Measurements from ENCODE around the gene BCKDK. TPM values are rescaled to one million over a fixed set of nuclear protein-coding genes. Genes with fewer than 3 reads are reported as not detected.
A peak's percentile ranks its signal among the peaks of the same experiment; 100 is the strongest.

The BCKDK gene
- 38.2 TPM for polyA plus RNA-seq

- no peaks in the 10 kb centered on the region for H3K36me3 Mint-ChIP-seq
- peak within 1 kb of the TSS; percentile 84 to 96 (median 94) for H3K4me3 Mint-ChIP-seq
- H3K27ac Mint-ChIP-seq: peak within 1 kb of the TSS; percentile 27 to 88 (median 45)
- no peaks in the 10 kb centered on the region for H3K27me3 Mint-ChIP-seq
- peaks cover 13 to 16% (median 15%) of the 10 kb centered on the region in 3 donors for H3K4me1 Mint-ChIP-seq
- H3K9me3 Mint-ChIP-seq: no peaks in the 10 kb centered on the region
These were observed at the start of gene BCKDK for GRCh38 chr16:31108035-31108793. Gene BCKDK, plus strand, starts transcription at chr16:31108386. Its CDS starts 838 bp downstream, at chr16:31109224.

GRCh38 chr16:31061126-31061812 is 46.9 kb upstream of the BCKDK start:
- H3K4me3 Mint-ChIP-seq: no peak overlapping the region
- peaks cover 12% of the 10 kb centered on the region for H3K36me3 Mint-ChIP-seq
- H3K9me3 Mint-ChIP-seq: no peaks in the 10 kb centered on the region
- peaks cover 0 to 4% (median 0%) of the 10 kb centered on the region in 3 donors for H3K4me1 Mint-ChIP-seq
- no peaks in the 10 kb centered on the region for H3K27me3 Mint-ChIP-seq
- no peak overlapping the region for H3K27ac Mint-ChIP-seq

- no peak overlapping the region for H3K4me3 Mint-ChIP-seq
- H3K4me1 Mint-ChIP-seq: peaks cover 0 to 5% (median 0%) of the 10 kb centered on the region in 3 donors
- no peaks in the 10 kb centered on the region for H3K27me3 Mint-ChIP-seq
- H3K9me3 Mint-ChIP-seq: no peaks in the 10 kb centered on the region
- no peak overlapping the region for H3K27ac Mint-ChIP-seq
- H3K36me3 Mint-ChIP-seq: peaks cover 12% of the 10 kb centered on the region
These were observed 46.3 kb upstream of the BCKDK start for GRCh38 chr16:31061813-31062440.

- H3K36me3 Mint-ChIP-seq: peaks cover 11% of the 10 kb centered on the region
- peaks cover 0 to 5% (median 0%) of the 10 kb centered on the region in 3 donors for H3K4me1 Mint-ChIP-seq
- peak overlapping the region in 1 of 4 donors; percentile 41 for H3K4me3 Mint-ChIP-seq
- peak overlapping the region in 2 of 3 donors; percentile 5 to 88 for H3K27ac Mint-ChIP-seq
- H3K9me3 Mint-ChIP-seq: no peaks in the 10 kb centered on the region
- H3K27me3 Mint-ChIP-seq: no peaks in the 10 kb centered on the region
These were observed 44.7 kb upstream of the BCKDK start for GRCh38 chr16:31063495-31063842.

- Mint-ChIP-seq H3K27me3 (no peaks in the 10 kb centered on the region), H3K4me1 (peaks cover 0 to 5% (median 0%) of the 10 kb centered on the region in 3 donors), H3K27ac (peak overlapping the region in 2 of 3 donors; percentile 5 to 88), H3K9me3 (no peaks in the 10 kb centered on the region), H3K36me3 (peaks cover 11% of the 10 kb centered on the region), H3K4me3 (peak overlapping the region in 2 of 4 donors; percentile 22 to 41)
These were observed 44.2 kb upstream of the BCKDK start for GRCh38 chr16:31063843-31064611.

- Mint-ChIP-seq H3K27ac (peak overlapping the region in 2 of 3 donors; percentile 50 to 65), H3K4me1 (peaks cover 0 to 8% (median 0%) of the 10 kb centered on the region in 3 donors)
These were observed 43.2 kb upstream of the BCKDK start for GRCh38 chr16:31064882-31065461.

GRCh38 chr16:31067342-31067741 is 40.8 kb upstream of the BCKDK start:
- Mint-ChIP-seq H3K4me1 (peaks cover 2 to 16% (median 9%) of the 10 kb centered on the region in 3 donors), H3K27me3 (no peaks in the 10 kb centered on the region), H3K27ac (peak overlapping the region in 1 of 3 donors; percentile 8)

More at GRCh38 chr16:31064882-31065461, 43.2 kb upstream of the BCKDK start:
- Mint-ChIP-seq H3K4me3 (no peak overlapping the region), H3K27me3 (no peaks in the 10 kb centered on the region), H3K9me3 (no peaks in the 10 kb centered on the region), H3K36me3 (peaks cover 11% of the 10 kb centered on the region)

GRCh38 chr16:31071861-31072260 is 36.3 kb upstream of the BCKDK start:
- Mint-ChIP-seq H3K36me3 (no peaks in the 10 kb centered on the region), H3K9me3 (no peaks in the 10 kb centered on the region), H3K27ac (peak overlapping the region in 1 of 3 donors; percentile 78), H3K27me3 (no peaks in the 10 kb centered on the region), H3K4me1 (peaks cover 14 to 32% (median 29%) of the 10 kb centered on the region in 3 donors), H3K4me3 (peak overlapping the region; percentile 77 to 94 (median 90))

More at GRCh38 chr16:31067342-31067741, 40.8 kb upstream of the BCKDK start:
- H3K36me3 Mint-ChIP-seq: peaks cover 8% of the 10 kb centered on the region
- H3K9me3 Mint-ChIP-seq: no peaks in the 10 kb centered on the region
- no peak overlapping the region for H3K4me3 Mint-ChIP-seq

- Mint-ChIP-seq H3K27me3 (no peaks in the 10 kb centered on the region), H3K36me3 (no peaks in the 10 kb centered on the region), H3K9me3 (no peaks in the 10 kb centered on the region), H3K4me1 (peaks cover 14 to 32% (median 29%) of the 10 kb centered on the region in 3 donors), H3K4me3 (peak overlapping the region; percentile 87 to 98 (median 94)), H3K27ac (peak overlapping the region; percentile 14 to 98 (median 78))
These were observed 35.5 kb upstream of the BCKDK start for GRCh38 chr16:31072540-31073141.

- H3K9me3 Mint-ChIP-seq: no peaks in the 10 kb centered on the region
- H3K27me3 Mint-ChIP-seq: no peaks in the 10 kb centered on the region
- H3K4me1 Mint-ChIP-seq: peaks cover 14 to 32% (median 29%) of the 10 kb centered on the region in 3 donors
- peak overlapping the region; percentile 87 to 99 (median 96) for H3K4me3 Mint-ChIP-seq
- H3K27ac Mint-ChIP-seq: peak overlapping the region; percentile 78 to 98 (median 98)
- peaks cover 1% of the 10 kb centered on the region for H3K36me3 Mint-ChIP-seq
These were observed 34.8 kb upstream of the BCKDK start for GRCh38 chr16:31073142-31073969.

- Mint-ChIP-seq H3K27me3 (no peaks in the 10 kb centered on the region), H3K9me3 (no peaks in the 10 kb centered on the region), H3K27ac (peak within 1 kb of the TSS; percentile 78 to 98 (median 98)), H3K36me3 (peaks cover 2% of the 10 kb centered on the region), H3K4me3 (peak within 1 kb of the TSS; percentile 87 to 99 (median 96)), H3K4me1 (peaks cover 14 to 32% (median 28%) of the 10 kb centered on the region in 3 donors)
These were observed 34.0 kb upstream of the BCKDK start, which contains the start of the genes ZNF646 and ZNF668 for GRCh38 chr16:31073970-31074813. Gene ZNF646, plus strand, starts transcription at chr16:31074422. Its CDS starts 1,903 bp downstream, at chr16:31076325. Gene ZNF668, minus strand, starts transcription at chr16:31074240. Its CDS starts 9,781 bp downstream, at chr16:31064459.

GRCh38 chr16:31074814-31075183 is 33.4 kb upstream of the BCKDK start:
- Mint-ChIP-seq H3K9me3 (no peaks in the 10 kb centered on the region), H3K4me3 (peak overlapping the region; percentile 87 to 99 (median 96)), H3K36me3 (peaks cover 2% of the 10 kb centered on the region), H3K4me1 (peaks cover 15 to 32% (median 26%) of the 10 kb centered on the region in 3 donors), H3K27me3 (no peaks in the 10 kb centered on the region), H3K27ac (peak overlapping the region; percentile 78 to 98 (median 94))
